Adipose tissue (tissue), 3 donors: Measurements from ENCODE around the gene LEMD1. TPM values are rescaled to one million over a fixed set of nuclear protein-coding genes. Genes with fewer than 3 reads are reported as not detected.

Experiments
- H3K27ac ChIP-seq: one replicate; pipeline ENCODE4 v1.5.1; 2013; ENCODE audit warnings: low read depth, low read length
- WGBS, 3 donors: extraction: QIAGEN DNeasy Blood & Tissue Kit; methylation state at CpG; one replicate each; pipeline ENCODE4 v1.1.7; 2013; 5-methylcytosine and 5-hydroxymethylcytosine counted together
- polyA plus RNA-seq, 3 donors: library from polyadenylated mRNA; stranded (reverse); fragments of 200-250 nt; gene quantifications; one replicate each; pipeline ENCODE4 v1.2.3, GENCODE V29; 2013
- donor health status: healthy with polysubstance abuse.
- donor health status: Bipolar disorder and iron deficiency.
- donor health status: healthy.

Gene LEMD1
- polyA plus RNA-seq, 3 donors: 0.22 TPM; not detected in 2

GRCh38 chr1:205448540-205449253 is 26.8 kb upstream of the LEMD1 start:
- 78 to 89% (median 86%) methylated on average over 6 of the region's 6 CpGs for WGBS, 3 donors

GRCh38 chr1:205447457-205448341 is 25.8 kb upstream of the LEMD1 start:
- H3K27ac ChIP-seq: no peak overlapping the region
- WGBS, 3 donors: 44 to 53% (median 50%) methylated on average over 19 of the region's 19 CpGs

More at GRCh38 chr1:205448540-205449253, 26.8 kb upstream of the LEMD1 start:
- H3K27ac ChIP-seq: no peak overlapping the region

- WGBS, 3 donors: 50 to 55% (median 51%) methylated on average over 9 of the region's 9 CpGs
- H3K27ac ChIP-seq: no peak overlapping the region
These were observed 25.0 kb upstream of the LEMD1 start for GRCh38 chr1:205446828-205447227.

GRCh38 chr1:205445646-205445935 is 23.7 kb upstream of the LEMD1 start:
- H3K27ac ChIP-seq: no peak overlapping the region

GRCh38 chr1:205444931-205445645 is 23.2 kb upstream of the LEMD1 start:
- WGBS, 3 donors: 27 to 50% (median 32%) methylated on average over 18 of the region's 18 CpGs
- H3K27ac ChIP-seq: no peak overlapping the region

More at GRCh38 chr1:205445646-205445935, 23.7 kb upstream of the LEMD1 start:
- WGBS, 3 donors: 82 to 92% (median 87%) methylated on average over 5 of the region's 5 CpGs

- WGBS, 3 donors: 49 to 68% (median 64%) methylated on average over 10 of the region's 10 CpGs
- no peak overlapping the region for H3K27ac ChIP-seq
These were observed 22.6 kb upstream of the LEMD1 start for GRCh38 chr1:205444300-205444930.

GRCh38 chr1:205443585-205444299 is 21.9 kb upstream of the LEMD1 start:
- no peak overlapping the region for H3K27ac ChIP-seq
- 76 to 89% (median 88%) methylated on average over 7 of the region's 7 CpGs for WGBS, 3 donors

- 71 to 84% (median 75%) methylated on average over 12 of the region's 12 CpGs for WGBS, 3 donors
- no peak overlapping the region for H3K27ac ChIP-seq
These were observed 20.3 kb upstream of the LEMD1 start for GRCh38 chr1:205442051-205442725.

- no peak overlapping the region for H3K27ac ChIP-seq
- WGBS, 3 donors: 88 to 89% (median 88%) methylated on average over 3 of the region's 3 CpGs
These were observed 19.8 kb upstream of the LEMD1 start for GRCh38 chr1:205441716-205442050.

- H3K27ac ChIP-seq: no peak overlapping the region
- WGBS, 3 donors: 59 to 65% (median 59%) methylated on average over 6 of the region's 6 CpGs
These were observed 19.4 kb upstream of the LEMD1 start for GRCh38 chr1:205441318-205441633.

GRCh38 chr1:205440476-205441317 is 18.8 kb upstream of the LEMD1 start:
- WGBS, 3 donors: 36 to 57% (median 40%) methylated on average over 15 of the region's 15 CpGs
- no peak overlapping the region for H3K27ac ChIP-seq

- WGBS, 3 donors: 65 to 70% (median 70%) methylated on average over 5 of the region's 5 CpGs
- H3K27ac ChIP-seq: no peak overlapping the region
These were observed 18.2 kb upstream of the LEMD1 start for GRCh38 chr1:205440121-205440475.

- WGBS, 3 donors: 48 to 52% (median 51%) methylated on average over 13 of the region's 13 CpGs
- no peak overlapping the region for H3K27ac ChIP-seq
These were observed 16.6 kb upstream of the LEMD1 start for GRCh38 chr1:205438213-205439158.

GRCh38 chr1:205437570-205437969 is 15.7 kb upstream of the LEMD1 start:
- 89 to 94% (median 90%) methylated on average over 2 of the region's 2 CpGs for WGBS, 3 donors
- no peak overlapping the region for H3K27ac ChIP-seq

- H3K27ac ChIP-seq: no peak overlapping the region
- 80 to 88% (median 82%) methylated on average over 5 of the region's 5 CpGs for WGBS, 3 donors
These were observed 15.0 kb upstream of the LEMD1 start for GRCh38 chr1:205436776-205437410.
